Measurements from ENCODE around the gene KCNMA1. TPM values are rescaled to one million over a fixed set of nuclear protein-coding genes. Genes with fewer than 3 reads are reported as not detected.

Gene KCNMA1
- total RNA-seq, 1 experiment from 2014 or later: 0.45 TPM

DNA sequence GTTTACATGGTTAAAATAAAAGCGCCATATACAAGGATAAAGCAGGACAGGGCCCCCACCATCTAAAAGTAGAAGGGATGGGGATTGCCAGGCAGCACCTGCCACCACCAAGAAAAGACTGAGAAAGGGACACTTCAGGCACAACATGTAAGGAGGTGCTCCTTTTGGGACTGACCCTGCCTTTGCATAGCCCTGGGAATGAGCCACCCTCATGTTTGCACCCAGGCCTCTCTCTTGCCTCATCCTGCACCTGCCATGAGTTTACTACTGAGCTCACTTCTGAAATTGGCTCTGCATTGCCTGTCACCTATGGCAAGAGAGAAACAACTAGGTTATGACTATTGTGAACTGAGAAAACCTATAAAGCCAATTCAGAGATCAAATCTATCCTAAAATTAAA lies 489.7 kb downstream of the KCNMA1 start:
- H3K4me3 Mint-ChIP-seq (ENCODE audit: low read depth, unreplicated experiment): no peak overlapping the region
- BruUV-seq (replicated peaks): no TSS peak
- no peak overlapping the region for H3K27ac Mint-ChIP-seq (ENCODE audit: unreplicated experiment)
- CTCF ChIA-PET: interaction anchor here (0.7 kb wide), 1 partner anchor 53 kb away, joined by 12 read pairs; no protein-coding TSS in a partner anchor
- H3K36me3 Mint-ChIP-seq (ENCODE audit: insufficient read depth, unreplicated experiment): no peaks in the 10 kb centered on the region
- intact Hi-C loops (cut with micrococcal nuclease; ENCODE audit: unreplicated experiment): no loop called here
- H3K9me3 Mint-ChIP-seq (ENCODE audit: low read depth, unreplicated experiment): no peaks in the 10 kb centered on the region
- H3K4me1 Mint-ChIP-seq (ENCODE audit: low read depth, unreplicated experiment): no peaks in the 10 kb centered on the region
- DNase-seq: no peak
- TF ChIP-seq, protein P1, sequence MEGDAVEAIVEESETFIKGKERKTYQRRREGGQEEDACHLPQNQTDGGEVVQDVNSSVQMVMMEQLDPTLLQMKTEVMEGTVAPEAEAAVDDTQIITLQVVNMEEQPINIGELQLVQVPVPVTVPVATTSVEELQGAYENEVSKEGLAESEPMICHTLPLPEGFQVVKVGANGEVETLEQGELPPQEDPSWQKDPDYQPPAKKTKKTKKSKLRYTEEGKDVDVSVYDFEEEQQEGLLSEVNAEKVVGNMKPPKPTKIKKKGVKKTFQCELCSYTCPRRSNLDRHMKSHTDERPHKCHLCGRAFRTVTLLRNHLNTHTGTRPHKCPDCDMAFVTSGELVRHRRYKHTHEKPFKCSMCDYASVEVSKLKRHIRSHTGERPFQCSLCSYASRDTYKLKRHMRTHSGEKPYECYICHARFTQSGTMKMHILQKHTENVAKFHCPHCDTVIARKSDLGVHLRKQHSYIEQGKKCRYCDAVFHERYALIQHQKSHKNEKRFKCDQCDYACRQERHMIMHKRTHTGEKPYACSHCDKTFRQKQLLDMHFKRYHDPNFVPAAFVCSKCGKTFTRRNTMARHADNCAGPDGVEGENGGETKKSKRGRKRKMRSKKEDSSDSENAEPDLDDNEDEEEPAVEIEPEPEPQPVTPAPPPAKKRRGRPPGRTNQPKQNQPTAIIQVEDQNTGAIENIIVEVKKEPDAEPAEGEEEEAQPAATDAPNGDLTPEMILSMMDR (IDR thresholded peaks at IDR 0.05; ENCODE audit: unreplicated experiment): no peak
- H3K27me3 Mint-ChIP-seq (ENCODE audit: unreplicated experiment): peaks cover 64% of the 10 kb centered on the region

GRCh38 chr10:77146712-77147336 lies 490.8 kb downstream of the KCNMA1 start:
- Mint-ChIP-seq H3K27me3 (ENCODE audit: unreplicated experiment) (peaks cover 54% of the 10 kb centered on the region), H3K9me3 (ENCODE audit: low read depth, unreplicated experiment) (no peaks in the 10 kb centered on the region), H3K36me3 (ENCODE audit: insufficient read depth, unreplicated experiment) (no peaks in the 10 kb centered on the region), H3K27ac (ENCODE audit: unreplicated experiment) (no peak overlapping the region), H3K4me1 (ENCODE audit: low read depth, unreplicated experiment) (no peaks in the 10 kb centered on the region), H3K4me3 (ENCODE audit: low read depth, unreplicated experiment) (no peak overlapping the region)
- intact Hi-C loops (cut with micrococcal nuclease; ENCODE audit: unreplicated experiment): no loop called here
- CTCF ChIA-PET: no interaction called here
- DNase-seq: no peak
- BruUV-seq (replicated peaks): no TSS peak
- TF ChIP-seq, protein P1 (IDR thresholded peaks at IDR 0.05; ENCODE audit: unreplicated experiment): no peak

DNA sequence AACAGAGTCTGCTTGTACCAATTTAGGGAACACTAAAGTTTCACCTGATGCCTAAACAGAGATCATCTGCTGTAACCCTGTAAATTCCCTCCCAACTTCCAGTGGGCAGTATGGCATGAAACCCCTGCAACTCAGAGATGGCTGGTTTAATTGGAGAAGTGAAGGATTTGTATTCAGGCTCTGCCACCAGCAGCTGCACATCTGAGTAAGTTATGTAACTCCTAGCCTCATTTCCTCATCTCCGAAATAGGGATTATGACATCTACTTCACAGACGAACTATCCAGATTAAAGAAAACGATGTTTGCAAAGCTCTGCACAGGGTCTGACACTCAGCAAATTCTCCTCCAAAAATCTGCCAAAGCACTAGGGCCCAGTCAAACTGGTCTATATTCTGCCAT lies 493.0 kb downstream of the KCNMA1 start:
- no peaks in the 10 kb centered on the region for H3K9me3 Mint-ChIP-seq (ENCODE audit: low read depth, unreplicated experiment)
- no peaks in the 10 kb centered on the region for H3K36me3 Mint-ChIP-seq (ENCODE audit: insufficient read depth, unreplicated experiment)
- no peak overlapping the region for H3K27ac Mint-ChIP-seq (ENCODE audit: unreplicated experiment)
- no peaks in the 10 kb centered on the region for H3K4me1 Mint-ChIP-seq (ENCODE audit: low read depth, unreplicated experiment)
- TF ChIP-seq, protein P1 (IDR thresholded peaks at IDR 0.05; ENCODE audit: unreplicated experiment): no peak
- CTCF ChIA-PET: interaction anchor here (0.5 kb wide), 1 partner anchor 1829 kb away, joined by 6 read pairs; no protein-coding TSS in a partner anchor
- no TSS peak for BruUV-seq (replicated peaks)
- H3K4me3 Mint-ChIP-seq (ENCODE audit: low read depth, unreplicated experiment): no peak overlapping the region
- no peak for DNase-seq
- intact Hi-C loops (cut with micrococcal nuclease; ENCODE audit: unreplicated experiment): no loop called here
- peaks cover 53% of the 10 kb centered on the region for H3K27me3 Mint-ChIP-seq (ENCODE audit: unreplicated experiment)

GRCh38 chr10:77139252-77140160 lies 498.1 kb downstream of the KCNMA1 start:
- no peaks in the 10 kb centered on the region for H3K9me3 Mint-ChIP-seq (ENCODE audit: low read depth, unreplicated experiment)
- DNase-seq: no peak
- H3K27ac Mint-ChIP-seq (ENCODE audit: unreplicated experiment): no peak overlapping the region
- peaks cover 53% of the 10 kb centered on the region for H3K27me3 Mint-ChIP-seq (ENCODE audit: unreplicated experiment)
- intact Hi-C loops (cut with micrococcal nuclease; ENCODE audit: unreplicated experiment): no loop called here
- no peaks in the 10 kb centered on the region for H3K36me3 Mint-ChIP-seq (ENCODE audit: insufficient read depth, unreplicated experiment)
- CTCF ChIA-PET: no interaction called here
- no peaks in the 10 kb centered on the region for H3K4me1 Mint-ChIP-seq (ENCODE audit: low read depth, unreplicated experiment)
- BruUV-seq (replicated peaks): no TSS peak
- TF ChIP-seq, protein P1 (IDR thresholded peaks at IDR 0.05; ENCODE audit: unreplicated experiment): no peak
- H3K4me3 Mint-ChIP-seq (ENCODE audit: low read depth, unreplicated experiment): no peak overlapping the region
